HG02610 (cell line): ENCODE data around the gene CD180.

Experiments
- ATAC-seq: cut with Tn5 transposase; IDR thresholded peaks from one replicate; pipeline ENCODE4 v1.9.1; 2021; ENCODE audit warnings: mild to moderate bottlenecking, moderate library complexity; ENCODE audit not compliant: unreplicated experiment

The CD180 gene

GRCh38 chr5:67133217-67133616 is 63.4 kb downstream of the CD180 start:
- ATAC-seq, result no peak

GRCh38 chr5:67129768-67130167 is 66.8 kb downstream of the CD180 start:
- no peak for ATAC-seq
